GM10266 (cell line): ENCODE data around the gene PSMD14.

Experiments used
- DNase-seq: peaks from one replicate; pipeline ENCODE4 v3.0.0; 2012; ENCODE audit errors: extremely low spot score
- TF ChIP-seq, protein P1 (sequence below): IDR thresholded peaks from 2 replicates; pipeline ENCODE4 v1.5.1; 2012; ENCODE audit warnings: mild to moderate bottlenecking, low read depth; ENCODE audit not compliant: control insufficient read depth, insufficient read depth; ENCODE audit errors: missing control alignments

The PSMD14 gene

DNA sequence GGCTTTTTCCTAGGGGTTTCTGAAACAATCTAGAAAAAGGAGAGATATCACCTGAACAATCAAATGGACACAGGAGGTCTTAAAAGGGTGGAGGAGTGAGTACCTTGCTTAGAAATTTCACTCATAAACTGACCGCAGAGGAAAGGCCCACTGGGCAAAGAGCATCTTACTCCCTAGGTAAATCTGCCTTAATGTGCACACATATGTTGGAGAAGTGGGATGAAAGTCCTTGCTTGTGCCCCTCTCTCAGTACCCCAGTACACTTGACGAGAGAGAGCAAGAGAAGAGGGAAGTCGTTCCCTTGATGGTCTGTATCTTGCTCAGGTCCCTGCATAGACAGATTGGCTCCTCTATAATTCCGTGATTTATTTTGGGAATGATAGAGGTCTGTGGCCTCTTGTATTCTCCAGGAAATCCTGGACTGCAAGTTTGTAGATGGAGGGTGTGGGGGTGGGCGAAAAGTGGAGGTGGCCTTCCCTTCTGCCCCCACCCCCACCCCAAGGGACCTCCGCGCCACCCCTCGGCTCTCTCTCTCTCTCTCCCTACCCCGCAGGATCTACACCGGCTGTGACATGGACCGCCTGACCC is 114.7 kb downstream of the PSMD14 start:
- DNase-seq, result no peak
- TF ChIP-seq, protein P1, sequence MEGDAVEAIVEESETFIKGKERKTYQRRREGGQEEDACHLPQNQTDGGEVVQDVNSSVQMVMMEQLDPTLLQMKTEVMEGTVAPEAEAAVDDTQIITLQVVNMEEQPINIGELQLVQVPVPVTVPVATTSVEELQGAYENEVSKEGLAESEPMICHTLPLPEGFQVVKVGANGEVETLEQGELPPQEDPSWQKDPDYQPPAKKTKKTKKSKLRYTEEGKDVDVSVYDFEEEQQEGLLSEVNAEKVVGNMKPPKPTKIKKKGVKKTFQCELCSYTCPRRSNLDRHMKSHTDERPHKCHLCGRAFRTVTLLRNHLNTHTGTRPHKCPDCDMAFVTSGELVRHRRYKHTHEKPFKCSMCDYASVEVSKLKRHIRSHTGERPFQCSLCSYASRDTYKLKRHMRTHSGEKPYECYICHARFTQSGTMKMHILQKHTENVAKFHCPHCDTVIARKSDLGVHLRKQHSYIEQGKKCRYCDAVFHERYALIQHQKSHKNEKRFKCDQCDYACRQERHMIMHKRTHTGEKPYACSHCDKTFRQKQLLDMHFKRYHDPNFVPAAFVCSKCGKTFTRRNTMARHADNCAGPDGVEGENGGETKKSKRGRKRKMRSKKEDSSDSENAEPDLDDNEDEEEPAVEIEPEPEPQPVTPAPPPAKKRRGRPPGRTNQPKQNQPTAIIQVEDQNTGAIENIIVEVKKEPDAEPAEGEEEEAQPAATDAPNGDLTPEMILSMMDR, result no peak

GRCh38 chr2:161423421-161424393 is 115.5 kb downstream of the PSMD14 start:
- peak; percentile 51 for DNase-seq
- TF ChIP-seq, protein P1, result no peak

- peak; percentile 29 for DNase-seq
- TF ChIP-seq, protein P1, result no peak
Measured at GRCh38 chr2:161424394-161424769, 116.2 kb downstream of the PSMD14 start.

DNA sequence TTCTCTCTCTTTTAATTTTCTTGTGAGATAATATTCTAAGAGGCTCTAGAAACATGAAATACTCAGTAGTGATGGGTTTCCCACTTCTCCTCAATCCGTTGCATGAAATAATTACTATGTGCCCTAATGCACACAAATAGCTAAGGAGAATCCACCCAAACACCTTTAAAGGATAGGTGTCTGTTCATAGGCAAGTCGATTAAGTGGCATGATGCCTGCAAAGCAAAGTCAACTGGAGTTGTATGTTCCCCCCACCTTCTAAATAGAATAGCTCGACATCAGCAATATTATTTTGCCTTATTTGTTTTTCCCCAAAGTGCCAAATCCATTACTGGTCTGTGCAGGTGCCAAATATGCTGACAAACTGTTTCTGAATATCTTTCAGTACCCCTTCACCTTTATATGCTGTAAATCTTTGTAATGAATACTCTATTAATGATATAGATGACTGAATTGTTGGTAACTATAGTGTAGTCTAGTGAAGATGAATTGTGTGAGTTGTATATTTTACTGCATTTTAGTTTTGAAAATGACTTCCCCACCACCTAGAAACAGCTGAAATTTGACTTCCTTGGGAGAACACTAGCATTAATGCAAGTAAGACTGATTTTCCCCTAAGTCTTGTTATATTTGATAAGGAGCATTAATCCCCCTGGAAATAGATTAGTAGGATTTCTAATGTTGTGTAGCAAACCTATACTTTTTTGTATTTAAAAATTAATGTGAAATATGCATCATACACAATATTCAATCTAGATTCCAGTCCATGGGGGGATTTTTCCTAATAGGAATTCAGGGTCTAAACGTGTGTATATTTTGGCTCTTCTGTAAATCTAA is 116.9 kb downstream of the PSMD14 start:
- DNase-seq, result no peak
- TF ChIP-seq, protein P1, result no peak

DNA sequence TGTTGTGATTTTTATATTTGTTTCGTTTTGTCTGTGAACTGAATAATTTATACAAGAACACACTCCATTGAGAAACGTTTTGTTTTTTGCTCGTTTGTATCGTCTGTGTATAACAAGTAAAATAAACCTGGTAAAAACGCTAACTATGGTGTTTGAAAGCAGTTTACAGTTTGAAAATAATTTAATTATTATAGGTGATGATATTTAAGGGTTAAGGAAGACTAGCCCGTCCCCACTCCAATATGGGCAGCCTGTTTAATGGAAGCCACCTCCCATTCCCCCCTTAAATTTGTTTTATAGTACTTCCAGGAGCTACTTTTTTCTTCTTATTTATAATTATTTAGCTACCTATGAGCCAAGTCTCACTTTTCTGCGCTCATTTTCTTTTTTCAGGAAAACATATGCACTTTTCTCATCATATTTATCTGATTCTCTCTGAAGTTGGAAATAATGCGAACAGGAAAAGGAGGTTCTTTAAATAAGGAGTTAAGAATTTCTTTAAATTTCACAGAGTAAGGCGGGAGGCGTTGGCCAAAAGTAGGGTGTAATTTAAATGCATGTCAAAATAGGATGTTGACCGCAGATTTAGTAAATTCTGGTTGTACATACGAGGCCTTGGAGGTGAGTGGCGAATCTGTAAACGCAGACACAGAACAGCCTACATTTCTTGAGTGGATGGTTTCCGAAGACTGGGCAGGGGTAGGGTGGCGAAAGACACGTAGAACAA is 117.7 kb downstream of the PSMD14 start:
- TF ChIP-seq, protein P1, result no peak
- no peak for DNase-seq

- peak; percentile 58 for DNase-seq
- TF ChIP-seq, protein P1, result no peak
Measured at GRCh38 chr2:161426455-161426921, 118.3 kb downstream of the PSMD14 start.
